ENCODE data around the gene GEMIN4.

DNA sequence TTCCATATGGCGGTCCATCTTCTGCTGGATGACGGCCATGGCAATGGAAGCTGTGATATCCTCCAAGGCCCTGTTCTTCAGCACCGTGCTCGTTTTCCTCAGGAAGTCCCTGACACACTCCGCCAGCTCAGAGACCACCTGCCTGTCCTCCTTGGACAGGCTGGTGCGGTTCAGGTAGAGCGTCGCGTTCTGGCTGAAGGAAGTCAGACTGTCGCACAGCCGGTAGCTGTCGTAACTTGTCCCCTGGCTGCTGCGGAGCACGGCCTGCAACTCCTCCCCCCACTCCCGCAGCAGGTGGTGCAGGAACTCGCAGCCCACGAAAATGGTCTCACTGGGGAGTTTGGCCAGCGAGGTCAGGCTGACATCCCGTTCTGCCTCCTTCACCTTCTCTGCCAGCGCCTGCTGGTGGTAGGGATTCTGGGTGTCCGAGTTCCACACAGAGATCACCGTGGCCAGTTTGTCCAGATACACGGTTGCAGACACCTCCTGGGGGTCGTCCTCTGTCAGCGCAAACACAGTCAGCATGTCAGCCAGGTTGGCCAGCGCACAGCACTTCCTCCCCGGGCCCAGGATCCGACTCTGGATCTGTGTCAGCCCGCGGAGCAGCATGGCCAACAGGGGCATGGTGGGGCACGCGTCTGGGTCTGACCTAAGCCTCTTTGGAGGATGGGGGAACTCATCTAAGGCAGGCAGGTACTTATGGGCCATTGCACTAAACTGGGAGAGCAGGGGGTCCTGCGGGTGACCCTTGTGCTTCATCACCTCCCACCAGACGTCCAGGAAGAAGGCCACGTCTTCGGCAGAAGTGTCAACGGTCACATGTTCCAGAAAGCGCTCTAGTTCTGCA lies 5.1 kb downstream of the GEMIN4 start:
- TF ChIP-seq, protein P1, sequence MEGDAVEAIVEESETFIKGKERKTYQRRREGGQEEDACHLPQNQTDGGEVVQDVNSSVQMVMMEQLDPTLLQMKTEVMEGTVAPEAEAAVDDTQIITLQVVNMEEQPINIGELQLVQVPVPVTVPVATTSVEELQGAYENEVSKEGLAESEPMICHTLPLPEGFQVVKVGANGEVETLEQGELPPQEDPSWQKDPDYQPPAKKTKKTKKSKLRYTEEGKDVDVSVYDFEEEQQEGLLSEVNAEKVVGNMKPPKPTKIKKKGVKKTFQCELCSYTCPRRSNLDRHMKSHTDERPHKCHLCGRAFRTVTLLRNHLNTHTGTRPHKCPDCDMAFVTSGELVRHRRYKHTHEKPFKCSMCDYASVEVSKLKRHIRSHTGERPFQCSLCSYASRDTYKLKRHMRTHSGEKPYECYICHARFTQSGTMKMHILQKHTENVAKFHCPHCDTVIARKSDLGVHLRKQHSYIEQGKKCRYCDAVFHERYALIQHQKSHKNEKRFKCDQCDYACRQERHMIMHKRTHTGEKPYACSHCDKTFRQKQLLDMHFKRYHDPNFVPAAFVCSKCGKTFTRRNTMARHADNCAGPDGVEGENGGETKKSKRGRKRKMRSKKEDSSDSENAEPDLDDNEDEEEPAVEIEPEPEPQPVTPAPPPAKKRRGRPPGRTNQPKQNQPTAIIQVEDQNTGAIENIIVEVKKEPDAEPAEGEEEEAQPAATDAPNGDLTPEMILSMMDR (optimal IDR thresholded peaks at IDR 0.05 in 1 of 3, IDR thresholded peaks at IDR 0.05 in 1 of 3, conservative IDR thresholded peaks at IDR 0.05 in 1 of 3; ENCODE audit: extremely low read depth in 1 of 3, insufficient read depth in 2 of 3, low read length in 3 of 3): no peak
- TF ChIP-seq EZH2 (IDR thresholded peaks at IDR 0.05; ENCODE audit: low read length): no peak

Measured in keratinocyte (primary cell).